ENCODE data around the gene KIF26A. TPM values are rescaled to one million over a fixed set of nuclear protein-coding genes. Genes with fewer than 3 reads are reported as not detected.

Gene KIF26A
- total RNA-seq, 2 experiments from 2014 or later: 0.21 to 0.28 TPM

GRCh38 chr14:104128981-104129380, 9.4 kb upstream of the KIF26A start:
- CTCF ChIA-PET: interaction anchor here (0.6 to 1.8 kb wide), 10 partner anchors 8 to 721 kb away, joined by 3 to 11 read pairs (median 3); no protein-coding TSS in a partner anchor
- H3K9me3 Mint-ChIP-seq (ENCODE audit: low read depth): peaks cover 21% of the 10 kb centered on the region
- H3K4me3 Mint-ChIP-seq: no peak overlapping the region
- peaks cover 29% of the 10 kb centered on the region for H3K27me3 Mint-ChIP-seq
- no peak for ATAC-seq
- peaks cover 4% of the 10 kb centered on the region for H3K36me3 Mint-ChIP-seq (ENCODE audit: low read depth)
- H3K4me1 Mint-ChIP-seq: no peaks in the 10 kb centered on the region
- POLR2A ChIA-PET: no interaction called here
- intact Hi-C loops (cut with DNase I, micrococcal nuclease): no loop called here
- no peak for DNase-seq
- H3K27ac Mint-ChIP-seq: no peak overlapping the region

DNA sequence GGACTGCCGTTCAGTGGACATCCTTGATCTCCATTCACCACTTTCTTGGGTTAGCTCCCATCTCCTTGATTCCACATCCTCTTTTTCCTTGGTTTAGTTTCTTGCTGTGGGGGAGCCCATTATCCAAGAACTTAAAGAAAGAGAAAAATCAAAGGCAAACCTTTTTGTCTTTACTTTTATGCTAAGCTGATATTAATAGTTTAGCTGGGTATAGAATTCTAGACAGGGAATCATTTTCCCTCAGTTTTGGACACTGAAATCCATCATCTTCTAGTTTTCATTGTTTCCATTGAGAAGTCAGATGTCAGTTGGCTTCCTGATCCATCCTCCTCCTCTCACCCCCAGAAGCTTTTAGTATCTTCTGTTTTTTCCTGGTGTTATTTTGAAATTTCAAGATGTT, 8.8 kb upstream of the KIF26A start:
- Mint-ChIP-seq H3K27me3 (peaks cover 31% of the 10 kb centered on the region), H3K27ac (no peak overlapping the region), H3K9me3 (ENCODE audit: low read depth) (peaks cover 20% of the 10 kb centered on the region), H3K36me3 (ENCODE audit: low read depth) (peaks cover 4% of the 10 kb centered on the region), H3K4me3 (no peak overlapping the region), H3K4me1 (no peaks in the 10 kb centered on the region)
- intact Hi-C loops (cut with DNase I, micrococcal nuclease): no loop called here
- POLR2A ChIA-PET: no interaction called here
- CTCF ChIA-PET: interaction anchor here (0.8 to 1.8 kb wide), 6 partner anchors 9 to 388 kb away, joined by 3 to 11 read pairs (median 3); no protein-coding TSS in a partner anchor
- ATAC-seq: no peak
- no peak for DNase-seq

DNA sequence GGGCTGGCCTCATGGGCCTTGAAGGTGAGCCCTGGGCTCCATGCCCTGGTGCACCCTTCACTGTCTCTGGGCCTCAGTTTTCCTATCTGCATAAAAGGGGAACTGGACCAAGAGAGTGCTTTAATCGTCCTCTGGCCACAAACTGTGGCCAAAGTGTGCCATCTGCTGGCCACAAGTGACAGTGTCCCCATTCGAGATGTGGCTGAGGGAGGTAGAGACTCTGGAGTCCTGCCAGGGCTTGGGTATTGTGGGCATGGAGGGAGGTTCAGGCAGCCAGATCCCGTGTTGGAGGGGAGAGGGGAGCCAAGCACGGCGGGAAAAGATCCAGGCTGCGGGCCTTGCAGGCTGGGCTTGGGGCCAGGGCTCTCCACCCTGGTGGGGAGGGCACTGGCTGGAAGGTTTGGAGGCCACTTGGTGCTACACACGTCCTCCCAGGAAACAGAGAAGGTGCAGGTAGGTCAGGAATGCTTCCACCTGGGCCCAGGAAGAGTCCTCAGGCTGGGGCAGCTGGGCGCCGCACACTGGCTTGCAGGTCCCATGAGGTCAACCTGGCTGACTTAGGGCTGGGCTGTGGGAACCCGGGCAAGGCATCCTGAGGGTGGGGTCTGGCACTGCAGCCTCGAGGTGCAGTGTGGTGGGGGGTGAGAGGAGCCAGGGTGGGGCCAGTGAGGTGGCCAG, 7.3 kb upstream of the KIF26A start:
- CTCF ChIA-PET: interaction anchor here (1.7 to 1.8 kb wide), 3 partner anchors 37 to 54 kb away, joined by 6 to 11 read pairs (median 9); no protein-coding TSS in a partner anchor
- DNase-seq (peak; percentile 41), ATAC-seq (no peak)
- no peak overlapping the region for H3K27ac Mint-ChIP-seq
- H3K27me3 Mint-ChIP-seq: peaks cover 37% of the 10 kb centered on the region
- no peak overlapping the region for H3K4me3 Mint-ChIP-seq
- H3K4me1 Mint-ChIP-seq: no peaks in the 10 kb centered on the region
- H3K9me3 Mint-ChIP-seq (ENCODE audit: low read depth): peaks cover 15% of the 10 kb centered on the region
- POLR2A ChIA-PET: no interaction called here
- H3K36me3 Mint-ChIP-seq (ENCODE audit: low read depth): peaks cover 2% of the 10 kb centered on the region
- intact Hi-C loops (cut with DNase I, micrococcal nuclease): loop anchor here (1.0 kb wide), 2 partner anchors 37 to 53 kb away; no protein-coding TSS in a partner anchor

- intact Hi-C loops (cut with DNase I, micrococcal nuclease): loop anchor here (1.0 kb wide), 2 partner anchors 38 to 54 kb away; no protein-coding TSS in a partner anchor
- DNase-seq: peak; percentile 2
- H3K9me3 Mint-ChIP-seq (ENCODE audit: low read depth): peaks cover 12% of the 10 kb centered on the region
- POLR2A ChIA-PET: no interaction called here
- CTCF ChIA-PET: interaction anchor here (0.5 to 1.7 kb wide), 3 partner anchors 38 to 399 kb away, joined by 3 to 9 read pairs (median 6); no protein-coding TSS in a partner anchor
- no peak overlapping the region for H3K4me3 Mint-ChIP-seq
- peaks cover 38% of the 10 kb centered on the region for H3K27me3 Mint-ChIP-seq
- peaks cover 2% of the 10 kb centered on the region for H3K36me3 Mint-ChIP-seq (ENCODE audit: low read depth)
- H3K27ac Mint-ChIP-seq: no peak overlapping the region
- ATAC-seq: no peak
- peaks cover 4% of the 10 kb centered on the region for H3K4me1 Mint-ChIP-seq
Measured at GRCh38 chr14:104131968-104132732, 6.2 kb upstream of the KIF26A start.

- ATAC-seq (no peak), DNase-seq (peak; percentile 6)
- Mint-ChIP-seq H3K36me3 (ENCODE audit: low read depth) (peaks cover 2% of the 10 kb centered on the region), H3K27ac (no peak overlapping the region), H3K27me3 (peaks cover 39% of the 10 kb centered on the region), H3K4me3 (no peak overlapping the region), H3K9me3 (ENCODE audit: low read depth) (peaks cover 12% of the 10 kb centered on the region), H3K4me1 (peaks cover 4% of the 10 kb centered on the region)
- intact Hi-C loops (cut with DNase I, micrococcal nuclease): no loop called here
- ChIA-PET CTCF (interaction anchor here (0.6 to 1.7 kb wide), 3 partner anchors 56 to 1139 kb away, joined by 3 to 6 read pairs (median 6); no protein-coding TSS in a partner anchor), POLR2A (interaction anchor here (0.7 kb wide), 1 partner anchor 253 kb away, joined by 3 read pairs; no protein-coding TSS in a partner anchor)
Measured at GRCh38 chr14:104132981-104133380, 5.4 kb upstream of the KIF26A start.

DNA sequence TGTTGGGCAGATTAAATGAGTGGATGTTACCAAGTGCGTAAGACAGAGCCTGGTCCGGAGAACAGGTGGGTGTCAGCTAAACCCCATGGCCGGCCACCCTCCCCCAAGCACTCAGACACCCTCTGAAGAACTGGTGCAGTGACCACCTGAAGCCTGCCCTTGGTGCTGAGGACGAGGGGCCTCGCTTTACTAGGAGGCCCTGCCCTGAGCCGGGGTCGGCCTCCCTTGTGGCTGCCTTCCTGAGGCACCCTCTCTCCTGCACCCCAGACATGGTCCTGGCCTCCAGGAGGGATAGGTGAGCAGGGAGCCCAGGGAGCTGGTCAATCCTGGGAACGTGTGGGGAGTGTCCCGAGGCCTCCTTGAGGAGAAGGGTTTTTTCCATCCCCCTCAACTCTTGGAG, 4.9 kb upstream of the KIF26A start:
- ATAC-seq (no peak), DNase-seq (peak; percentile 3)
- Mint-ChIP-seq H3K9me3 (ENCODE audit: low read depth) (peaks cover 12% of the 10 kb centered on the region), H3K4me1 (peaks cover 4% of the 10 kb centered on the region), H3K27me3 (peaks cover 38% of the 10 kb centered on the region), H3K27ac (no peak overlapping the region), H3K36me3 (ENCODE audit: low read depth) (peaks cover 2% of the 10 kb centered on the region), H3K4me3 (no peak overlapping the region)
- intact Hi-C loops (cut with DNase I, micrococcal nuclease): no loop called here
- ChIA-PET POLR2A (no interaction called here), CTCF (interaction anchor here (0.6 to 0.7 kb wide), 2 partner anchors 601 to 1140 kb away, joined by 3 to 6 read pairs; no protein-coding TSS in a partner anchor)

- no peak overlapping the region for H3K4me3 Mint-ChIP-seq
- CTCF ChIA-PET: no interaction called here
- peaks cover 8% of the 10 kb centered on the region for H3K9me3 Mint-ChIP-seq (ENCODE audit: low read depth)
- POLR2A ChIA-PET: no interaction called here
- intact Hi-C loops (cut with DNase I, micrococcal nuclease): no loop called here
- peaks cover 4% of the 10 kb centered on the region for H3K4me1 Mint-ChIP-seq
- H3K27me3 Mint-ChIP-seq: peaks cover 37% of the 10 kb centered on the region
- DNase-seq (peak; percentile 3), ATAC-seq (no peak)
- H3K36me3 Mint-ChIP-seq (ENCODE audit: low read depth): peaks cover 2% of the 10 kb centered on the region
- H3K27ac Mint-ChIP-seq: no peak overlapping the region
Measured at GRCh38 chr14:104134061-104134965, 4.1 kb upstream of the KIF26A start.

DNA sequence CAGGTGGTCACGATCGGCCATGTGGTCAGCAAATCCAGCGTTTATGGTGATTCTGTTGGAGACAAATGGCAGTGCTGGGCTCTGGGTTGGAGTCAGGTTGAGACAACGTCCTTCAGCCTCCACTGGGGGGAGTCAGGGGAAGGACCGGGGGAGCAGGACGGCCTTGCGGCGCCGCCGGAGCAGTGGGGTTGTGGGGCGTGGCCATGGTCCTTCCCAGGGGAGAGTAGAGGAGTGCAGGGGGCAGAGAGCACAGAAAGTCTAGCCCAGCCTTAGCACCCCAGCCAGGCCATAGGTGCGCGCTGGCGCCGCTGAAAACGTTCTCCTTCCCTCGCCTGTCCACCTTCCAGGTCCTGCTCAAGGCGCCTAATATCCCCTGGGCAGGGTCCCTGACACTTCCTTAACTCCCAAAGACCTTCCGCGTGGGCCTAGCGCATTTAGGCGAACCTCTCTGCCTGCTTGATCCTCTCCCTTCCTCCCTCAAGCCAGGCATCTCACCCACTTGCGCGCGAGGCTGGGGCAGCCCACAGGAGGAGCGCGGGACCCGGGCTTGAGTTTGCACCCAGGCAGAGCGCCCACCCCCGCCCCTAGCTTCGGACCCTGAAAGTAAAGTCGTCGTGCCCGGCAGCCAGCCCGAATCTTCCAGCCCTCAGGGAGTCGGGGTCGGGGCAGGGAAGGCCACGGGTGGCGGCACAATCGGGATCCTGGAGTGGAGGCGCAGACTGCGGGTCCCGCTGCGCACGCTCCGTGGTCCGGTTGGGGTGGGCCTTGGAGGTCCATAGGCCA, 3.1 kb upstream of the KIF26A start:
- CTCF ChIA-PET: no interaction called here
- Mint-ChIP-seq H3K36me3 (ENCODE audit: low read depth) (no peaks in the 10 kb centered on the region), H3K27me3 (peaks cover 37% of the 10 kb centered on the region), H3K9me3 (ENCODE audit: low read depth) (no peaks in the 10 kb centered on the region), H3K4me3 (no peak overlapping the region), H3K4me1 (peaks cover 4% of the 10 kb centered on the region), H3K27ac (no peak overlapping the region)
- intact Hi-C loops (cut with DNase I, micrococcal nuclease): loop anchor here in 1 of 2 experiments (5.0 kb wide), 2 partner anchors 427 to 507 kb away; no protein-coding TSS in a partner anchor
- DNase-seq (peak; percentile 34), ATAC-seq (no peak)
- POLR2A ChIA-PET: no interaction called here

GRCh38 chr14:104135904-104136471, 2.4 kb upstream of the KIF26A start:
- ATAC-seq: no peak
- H3K27me3 Mint-ChIP-seq: peaks cover 35% of the 10 kb centered on the region

More at GRCh38 chr14:104135904-104136471, 2.4 kb upstream of the KIF26A start:
- peak; percentile 35 for DNase-seq
- ChIA-PET CTCF (no interaction called here), POLR2A (no interaction called here)
- peaks cover 4% of the 10 kb centered on the region for H3K4me1 Mint-ChIP-seq
- H3K9me3 Mint-ChIP-seq (ENCODE audit: low read depth): no peaks in the 10 kb centered on the region
- H3K27ac Mint-ChIP-seq: no peak overlapping the region
- intact Hi-C loops (cut with DNase I, micrococcal nuclease): loop anchor here in 1 of 2 experiments (5.0 kb wide), 2 partner anchors 426 to 506 kb away; no protein-coding TSS in a partner anchor
- no peak overlapping the region for H3K4me3 Mint-ChIP-seq
- no peaks in the 10 kb centered on the region for H3K36me3 Mint-ChIP-seq (ENCODE audit: low read depth)

Measured in activated CD4-positive, alpha-beta T cell treated with anti-CD3 and anti-CD28 coated beads for 36 hours (primary cell).